RKO (cell line): Measurements from ENCODE around the gene PCDHA8.
"Not testable (repeated sequence)": the region's sequence is repeated elsewhere in the genome, so short reads cannot be mapped to it uniquely, and the experiment has no call there.

Experiments used
- DNase-seq: peaks from one replicate; pipeline ENCODE4 v3.0.0-alpha.2; 2016; ENCODE audit warnings: low spot score

Gene PCDHA8

GRCh38 chr5:140829511-140830501 is 11.2 kb upstream of the PCDHA8 start:
- not testable (repeated sequence) for DNase-seq

- no peak for DNase-seq
Measured at GRCh38 chr5:140833993-140834392, 7.0 kb upstream of the PCDHA8 start, which contains the start of gene PCDHA7. TSS of gene PCDHA7 (plus strand) at chr5:140834269. CDS start at chr5:140834384, 115 bp downstream.

GRCh38 chr5:140834439-140835008 is 6.5 kb upstream of the PCDHA8 start:
- not testable (repeated sequence) for DNase-seq

GRCh38 chr5:140835622-140836510 is 5.1 kb upstream of the PCDHA8 start:
- DNase-seq, result no peak

GRCh38 chr5:140842798-140843733 is 2.1 kb downstream of the PCDHA8 start:
- DNase-seq, result no peak

- not testable (repeated sequence) for DNase-seq
Measured at GRCh38 chr5:140848139-140849102, 7.4 kb downstream of the PCDHA8 start, which contains the start of gene PCDHA9. TSS of gene PCDHA9 (plus strand) at chr5:140848382. CDS start at chr5:140848496, 114 bp downstream.

- DNase-seq, result not testable (repeated sequence)
Measured at GRCh38 chr5:140849831-140850634, 9.0 kb downstream of the PCDHA8 start.

- DNase-seq, result peak; percentile 60
Measured at GRCh38 chr5:140855772-140856674, 15.0 kb downstream of the PCDHA8 start, which contains the start of gene PCDHA10. TSS of gene PCDHA10 (plus strand) at chr5:140855897. CDS start at chr5:140856049, 152 bp downstream.

- DNase-seq, result no peak
Measured at GRCh38 chr5:140857177-140857986, 16.4 kb downstream of the PCDHA8 start.

- no peak for DNase-seq
Measured at GRCh38 chr5:140857987-140858240, 16.9 kb downstream of the PCDHA8 start.

GRCh38 chr5:140862441-140863295 is 21.7 kb downstream of the PCDHA8 start:
- DNase-seq, result no peak

- no peak for DNase-seq
Measured at GRCh38 chr5:140868721-140869554, 28.0 kb downstream of the PCDHA8 start, which contains the start of gene PCDHA11. TSS of gene PCDHA11 (plus strand) at chr5:140868957. CDS start at chr5:140869104, 147 bp downstream.

GRCh38 chr5:140869555-140869886 is 28.5 kb downstream of the PCDHA8 start:
- no peak for DNase-seq

- no peak for DNase-seq
Measured at GRCh38 chr5:140870221-140871201, 29.5 kb downstream of the PCDHA8 start.
